Smooth muscle cell (in vitro differentiated cells): ENCODE measurements around the gene SDR42E1. TPM values are rescaled to one million over a fixed set of nuclear protein-coding genes. Genes with fewer than 3 reads are reported as not detected.

Source experiments
- DNase-seq: peaks from one replicate; lab custom pipeline; 2025; ENCODE audit not compliant: unreplicated experiment; lab: John Stamatoyannopoulos, UW
- H2AFZ ChIP-seq: fragments of 200-600 bp; sonication (generic); 2 replicates; pipeline ENCODE4 v1.6.0; 2016; ENCODE audit warnings: antibody characterized with exemption, low read depth, mild to moderate bottlenecking
- H3F3A ChIP-seq: fragments of 200-600 bp; sonication (generic); 2 replicates; pipeline ENCODE4 v1.6.0; 2017; ENCODE audit warnings: antibody characterized with exemption, low read depth
- H3K27ac ChIP-seq: fragments of 200-600 bp; sonication (generic); 2 replicates; pipeline ENCODE4 v1.5.1; 2016; ENCODE audit warnings: low read depth, mild to moderate bottlenecking
- H3K27me3 ChIP-seq: fragments of 200-600 bp; sonication (generic); 2 replicates; pipeline ENCODE4 v1.6.1; 2016; ENCODE audit warnings: low read depth, mild to moderate bottlenecking
- H3K36me3 ChIP-seq: fragments of 200-600 bp; sonication (generic); 2 replicates; pipeline ENCODE4 v1.5.1; 2016; ENCODE audit warnings: low read depth
- H3K4me1 ChIP-seq: fragments of 200-600 bp; sonication (generic); 2 replicates; pipeline ENCODE4 v1.5.1; 2016; ENCODE audit warnings: low read depth
- H3K4me2 ChIP-seq: fragments of 200-600 bp; sonication (generic); 2 replicates; pipeline ENCODE4 v1.6.0; 2016; ENCODE audit warnings: mild to moderate bottlenecking
- H3K4me3 ChIP-seq: fragments of 200-600 bp; sonication (generic); 2 replicates; pipeline ENCODE4 v1.5.1; 2016; ENCODE audit warnings: mild to moderate bottlenecking
- H3K79me2 ChIP-seq: fragments of 200-600 bp; sonication (generic); 2 replicates; pipeline ENCODE4 v1.6.0; 2016; ENCODE audit warnings: low read depth, mild to moderate bottlenecking
- H3K9ac ChIP-seq: fragments of 200-600 bp; sonication (generic); 2 replicates; pipeline ENCODE4 v1.6.0; 2016; ENCODE audit warnings: low read depth
- H3K9me3 ChIP-seq: fragments of 200-600 bp; sonication (generic); replicated peaks from 2 replicates; pipeline ENCODE4 v1.5.1; 2016; ENCODE audit warnings: low read depth
- H4K20me1 ChIP-seq: fragments of 200-600 bp; sonication (generic); 2 replicates; pipeline ENCODE4 v1.6.0; 2016; ENCODE audit warnings: low read depth
- WGBS: methylation state at CpG from one replicate; pipeline ENCODE4 v1.1.7; 2016; ENCODE audit warnings: low lambda C conversion rate; 5-methylcytosine and 5-hydroxymethylcytosine counted together
- polyA plus RNA-seq: library from polyadenylated mRNA; unstranded; fragments of >200 nt; fragmentation: Nextera tagmentation; extraction: Ambion mirVana; gene quantifications from 2 replicates; pipeline ENCODE4 v1.2.1, GENCODE V29; 2016
- total RNA-seq: library from RNA; depleted of rRNA; stranded (reverse); fragments of >200 nt; gene quantifications from 2 replicates; pipeline ENCODE4 v1.2.3, GENCODE V29; 2014
- TF ChIP-seq, protein P1 (sequence below): fragments of 200-600 bp; sonication (generic); IDR thresholded peaks from 2 replicates; pipeline ENCODE4 v1.5.1; 2017; ENCODE audit warnings: borderline replicate concordance, mild to moderate bottlenecking, antibody characterized with exemption; ENCODE audit not compliant: insufficient read depth, poor library complexity, severe bottlenecking

Gene SDR42E1
- total and polyA plus RNA-seq, 2 experiments from 2014 or later: not detected

DNA sequence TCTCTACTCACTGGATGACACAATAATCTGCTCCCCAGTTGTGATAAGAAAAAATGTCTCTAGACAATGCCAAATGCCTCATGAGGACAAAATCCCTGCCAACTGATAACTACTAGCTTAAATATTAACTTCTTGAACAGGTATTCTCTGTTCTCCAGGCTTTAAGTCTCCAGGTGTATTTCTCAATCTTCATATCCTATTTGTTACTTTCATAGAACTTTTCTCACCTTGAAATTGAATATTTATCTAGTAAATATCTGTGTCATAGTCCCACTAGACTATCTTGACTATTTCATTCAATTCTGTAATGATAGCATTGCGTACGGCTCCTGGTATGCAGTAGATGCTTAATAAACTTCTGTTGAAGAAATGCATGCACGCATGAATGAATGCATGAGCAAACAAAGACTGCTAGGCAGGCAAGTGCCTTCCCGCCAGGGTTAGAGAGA is 39.7 kb upstream of the SDR42E1 start:
- Histone ChIP-seq H3K4me2 (no peak overlapping the region), H3K9ac (no peak overlapping the region), H3K4me1 (peaks cover 5% of the 10 kb centered on the region), H3K4me3 (no peak overlapping the region), H3K79me2 (no peaks in the 10 kb centered on the region), H3K9me3 (no peaks in the 10 kb centered on the region), H3F3A (no peaks in the 10 kb centered on the region), H3K36me3 (no peaks in the 10 kb centered on the region), H3K27me3 (peaks cover 5% of the 10 kb centered on the region), H3K27ac (no peak overlapping the region), H4K20me1 (no peaks in the 10 kb centered on the region), H2AFZ (no peak overlapping the region)
- no peak for DNase-seq
- WGBS: 90% methylated on average over 4 of the region's 4 CpGs
- TF ChIP-seq, protein P1, sequence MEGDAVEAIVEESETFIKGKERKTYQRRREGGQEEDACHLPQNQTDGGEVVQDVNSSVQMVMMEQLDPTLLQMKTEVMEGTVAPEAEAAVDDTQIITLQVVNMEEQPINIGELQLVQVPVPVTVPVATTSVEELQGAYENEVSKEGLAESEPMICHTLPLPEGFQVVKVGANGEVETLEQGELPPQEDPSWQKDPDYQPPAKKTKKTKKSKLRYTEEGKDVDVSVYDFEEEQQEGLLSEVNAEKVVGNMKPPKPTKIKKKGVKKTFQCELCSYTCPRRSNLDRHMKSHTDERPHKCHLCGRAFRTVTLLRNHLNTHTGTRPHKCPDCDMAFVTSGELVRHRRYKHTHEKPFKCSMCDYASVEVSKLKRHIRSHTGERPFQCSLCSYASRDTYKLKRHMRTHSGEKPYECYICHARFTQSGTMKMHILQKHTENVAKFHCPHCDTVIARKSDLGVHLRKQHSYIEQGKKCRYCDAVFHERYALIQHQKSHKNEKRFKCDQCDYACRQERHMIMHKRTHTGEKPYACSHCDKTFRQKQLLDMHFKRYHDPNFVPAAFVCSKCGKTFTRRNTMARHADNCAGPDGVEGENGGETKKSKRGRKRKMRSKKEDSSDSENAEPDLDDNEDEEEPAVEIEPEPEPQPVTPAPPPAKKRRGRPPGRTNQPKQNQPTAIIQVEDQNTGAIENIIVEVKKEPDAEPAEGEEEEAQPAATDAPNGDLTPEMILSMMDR: no peak

DNA sequence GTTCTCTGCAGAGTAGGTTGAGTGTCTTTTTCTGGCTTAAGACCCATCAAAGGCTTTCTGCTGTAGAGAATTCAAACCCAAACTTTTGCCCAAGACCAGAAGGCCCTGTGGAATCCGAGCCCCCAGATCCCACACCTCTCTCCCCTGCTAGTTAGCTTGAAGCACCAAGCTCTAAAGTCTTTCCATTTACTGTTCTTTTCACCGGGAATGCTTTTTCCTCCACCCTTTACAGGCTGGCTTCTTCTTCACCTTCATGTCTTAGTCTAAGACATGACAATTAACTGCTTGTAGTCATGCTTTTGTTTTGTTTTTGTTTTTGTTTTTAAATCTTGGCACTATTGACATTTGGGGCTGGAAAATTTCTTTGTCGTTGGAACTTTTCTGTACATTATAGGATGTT is 39.2 kb upstream of the SDR42E1 start:
- Histone ChIP-seq H3K79me2 (no peaks in the 10 kb centered on the region), H3K36me3 (no peaks in the 10 kb centered on the region), H3K9me3 (no peaks in the 10 kb centered on the region), H4K20me1 (no peaks in the 10 kb centered on the region), H3K4me3 (no peak overlapping the region), H3K27ac (no peak overlapping the region), H3K9ac (no peak overlapping the region), H3K4me1 (peaks cover 8% of the 10 kb centered on the region), H3K4me2 (no peak overlapping the region), H3K27me3 (peaks cover 5% of the 10 kb centered on the region), H2AFZ (no peak overlapping the region), H3F3A (no peaks in the 10 kb centered on the region)
- TF ChIP-seq, protein P1: no peak
- WGBS: 71% methylated on average over 3 of the region's 3 CpGs
- no peak for DNase-seq

DNA sequence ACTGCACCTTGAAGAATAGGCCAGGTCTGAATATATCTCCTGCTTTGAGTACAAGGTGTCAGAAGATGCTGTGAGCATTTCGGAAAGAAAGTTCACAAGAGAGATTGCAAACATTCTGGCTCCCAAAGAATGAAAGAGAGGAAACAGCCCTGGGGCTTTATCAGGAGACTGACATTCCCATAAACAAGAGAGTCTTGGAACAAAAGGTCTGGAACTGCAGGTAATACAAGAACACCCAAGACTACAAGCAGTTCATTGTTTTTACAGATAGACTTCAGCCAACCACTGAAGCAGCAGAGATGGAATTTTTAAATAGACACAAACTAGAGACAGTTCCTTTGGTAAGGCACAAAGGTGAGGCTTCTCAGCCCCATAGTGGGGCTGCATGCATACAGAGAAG is 38.2 kb upstream of the SDR42E1 start:
- H3K4me3 ChIP-seq: no peak overlapping the region
- H3K9me3 ChIP-seq: no peaks in the 10 kb centered on the region
- H3K79me2 ChIP-seq: no peaks in the 10 kb centered on the region
- no peaks in the 10 kb centered on the region for H4K20me1 ChIP-seq
- H2AFZ ChIP-seq: no peak overlapping the region
- H3F3A ChIP-seq: no peaks in the 10 kb centered on the region
- H3K27ac ChIP-seq: no peak overlapping the region
- WGBS: 87% methylated on average over 1 of the region's 1 CpG
- DNase-seq: no peak
- H3K9ac ChIP-seq: no peak overlapping the region
- H3K4me1 ChIP-seq: peaks cover 17% of the 10 kb centered on the region
- peaks cover 5% of the 10 kb centered on the region for H3K27me3 ChIP-seq
- TF ChIP-seq, protein P1: no peak
- no peak overlapping the region for H3K4me2 ChIP-seq
- no peaks in the 10 kb centered on the region for H3K36me3 ChIP-seq

DNA sequence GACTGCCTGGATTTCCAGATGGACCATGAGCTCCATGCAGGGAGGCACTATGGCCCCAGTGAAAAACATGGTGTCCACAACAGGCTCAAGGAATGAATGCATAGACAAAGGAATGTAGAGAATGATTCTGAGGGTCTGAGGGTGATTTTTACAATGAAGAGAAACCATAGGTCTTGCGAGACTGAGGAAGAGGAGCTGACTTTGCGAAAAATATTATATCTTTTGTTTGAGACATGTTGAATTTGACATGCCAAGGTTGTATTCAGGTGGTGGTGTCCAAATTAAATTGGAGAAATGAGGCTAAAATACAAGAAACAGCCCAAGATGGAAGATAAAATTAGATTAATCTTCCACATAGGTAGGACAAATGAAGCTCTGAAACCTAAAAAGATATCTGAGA is 36.5 kb upstream of the SDR42E1 start:
- H3K4me3 ChIP-seq: no peak overlapping the region
- DNase-seq: no peak
- no peak overlapping the region for H3K4me2 ChIP-seq
- H3K9me3 ChIP-seq: no peaks in the 10 kb centered on the region
- H3F3A ChIP-seq: no peaks in the 10 kb centered on the region
- H3K27me3 ChIP-seq: peaks cover 5% of the 10 kb centered on the region
- TF ChIP-seq, protein P1: no peak
- H4K20me1 ChIP-seq: no peaks in the 10 kb centered on the region
- WGBS: 90% methylated on average over 2 of the region's 2 CpGs
- H3K4me1 ChIP-seq: peaks cover 26% of the 10 kb centered on the region
- no peaks in the 10 kb centered on the region for H3K36me3 ChIP-seq
- no peak overlapping the region for H3K27ac ChIP-seq
- H3K79me2 ChIP-seq: no peaks in the 10 kb centered on the region
- H2AFZ ChIP-seq: no peak overlapping the region
- no peak overlapping the region for H3K9ac ChIP-seq
